H9 (cell line): ENCODE measurements around the gene MRPL2. TPM values are rescaled to one million over a fixed set of nuclear protein-coding genes. Genes with fewer than 3 reads are reported as not detected.
A peak's percentile ranks its signal among the peaks of the same experiment; 100 is the strongest.

ENCODE experiments used
- DNase-seq: peaks from one replicate; pipeline ENCODE4 v3.0.0-alpha.2; 2017
- H2AFZ ChIP-seq: one replicate; pipeline ENCODE4 v1.6.1; 2013; ENCODE audit warnings: mild to moderate bottlenecking, low read length, control low read depth, moderate library complexity
- H2AK5ac ChIP-seq: 2 replicates; pipeline ENCODE4 v1.6.1; 2013; ENCODE audit warnings: low read length, control low read depth, mixed read lengths; ENCODE audit not compliant: insufficient read length
- H2BK120ac ChIP-seq: one replicate; pipeline ENCODE4 v1.6.1; 2013; ENCODE audit warnings: low read depth, mild to moderate bottlenecking, low read length, control low read depth, inconsistent platforms; ENCODE audit not compliant: poor library complexity, severe bottlenecking
- H2BK12ac ChIP-seq: 2 replicates; pipeline ENCODE4 v1.6.1; 2013; ENCODE audit warnings: low read length, control low read depth, mixed read lengths, low read depth; ENCODE audit not compliant: insufficient read length
- H2BK15ac ChIP-seq: 2 replicates; pipeline ENCODE4 v1.6.1; 2013; ENCODE audit warnings: low read depth, low read length, control low read depth
- H2BK20ac ChIP-seq: one replicate; pipeline ENCODE4 v1.6.1; 2013; ENCODE audit warnings: low read depth, mild to moderate bottlenecking, low read length, control low read depth, inconsistent platforms; ENCODE audit not compliant: poor library complexity, severe bottlenecking
- H2BK5ac ChIP-seq: 2 replicates; pipeline ENCODE4 v1.6.1; 2013; ENCODE audit warnings: low read length, control low read depth, mixed read lengths; ENCODE audit not compliant: insufficient read length
- H3K14ac ChIP-seq: 2 replicates; pipeline ENCODE4 v1.6.1; 2013; ENCODE audit warnings: low read length, control low read depth; ENCODE audit not compliant: insufficient read depth
- H3K18ac ChIP-seq: 2 replicates; pipeline ENCODE4 v1.6.1; 2013; ENCODE audit warnings: low read depth, mild to moderate bottlenecking, mixed read lengths, low read length, control low read depth; ENCODE audit not compliant: insufficient read length
- H3K23ac ChIP-seq: 2 replicates; pipeline ENCODE4 v1.6.1; 2013; ENCODE audit warnings: low read length, control low read depth, mixed read lengths, low read depth; ENCODE audit not compliant: insufficient read length
- H3K23me2 ChIP-seq: 2 replicates; pipeline ENCODE4 v1.6.1; 2013; ENCODE audit warnings: low read depth, mild to moderate bottlenecking, mixed read lengths, low read length, control low read depth; ENCODE audit not compliant: insufficient read length, poor library complexity, severe bottlenecking
- H3K27ac ChIP-seq: 2 replicates; pipeline ENCODE4 v1.5.1; 2013; ENCODE audit warnings: low read length, control low read depth, mixed read lengths, low read depth; ENCODE audit not compliant: insufficient read length
- H3K27me3 ChIP-seq: 2 replicates; pipeline ENCODE4 v1.6.1; 2013; ENCODE audit warnings: low read length, control low read depth, inconsistent platforms; ENCODE audit not compliant: insufficient read depth
- H3K4ac ChIP-seq: 2 replicates; pipeline ENCODE4 v1.6.1; 2013; ENCODE audit warnings: low read depth, mild to moderate bottlenecking, control low read depth, inconsistent platforms, low read length, moderate library complexity
- H3K4me1 ChIP-seq: 2 replicates; pipeline ENCODE4 v1.6.1; 2013; ENCODE audit warnings: low read length, control low read depth, inconsistent platforms; ENCODE audit not compliant: insufficient read depth
- H3K4me2 ChIP-seq: 2 replicates; pipeline ENCODE4 v1.6.1; 2013; ENCODE audit warnings: low read length, control low read depth, mixed read lengths; ENCODE audit not compliant: insufficient read length, insufficient read depth
- H3K56ac ChIP-seq: 2 replicates; pipeline ENCODE4 v1.6.1; 2013; ENCODE audit warnings: low read depth, mild to moderate bottlenecking, mixed read lengths, low read length, control low read depth; ENCODE audit not compliant: insufficient read length
- H3K79me1 ChIP-seq: 2 replicates; pipeline ENCODE4 v1.6.1; 2013; ENCODE audit warnings: low read depth, mild to moderate bottlenecking, moderate library complexity, low read length, control low read depth, inconsistent platforms; ENCODE audit not compliant: insufficient read depth, poor library complexity, severe bottlenecking
- H3K79me2 ChIP-seq: 2 replicates; pipeline ENCODE4 v1.6.1; 2013; ENCODE audit warnings: low read length, control low read depth, inconsistent platforms; ENCODE audit not compliant: insufficient read depth
- H3K9ac ChIP-seq: 2 replicates; pipeline ENCODE4 v1.6.1; 2013; ENCODE audit warnings: low read length, control low read depth, mixed read lengths; ENCODE audit not compliant: insufficient read length; ENCODE audit errors: extremely low read depth
- H3K9me3 ChIP-seq: one replicate; pipeline ENCODE4 v1.6.1; 2013; ENCODE audit warnings: low read depth, low read length, inconsistent platforms; ENCODE audit not compliant: control insufficient read depth
- H3T11ph ChIP-seq: one replicate; pipeline ENCODE4 v1.6.1; 2013; ENCODE audit warnings: mild to moderate bottlenecking, low read length, control low read depth, inconsistent platforms
- H4K20me1 ChIP-seq: one replicate; pipeline ENCODE4 v1.6.1; 2013; ENCODE audit not compliant: control insufficient read depth, insufficient read length, insufficient read depth
- H4K5ac ChIP-seq: 2 replicates; pipeline ENCODE4 v1.6.1; 2013; ENCODE audit warnings: low read depth, mild to moderate bottlenecking, mixed read lengths, low read length, control low read depth; ENCODE audit not compliant: insufficient read length
- H4K8ac ChIP-seq: replicated peaks from 2 replicates; pipeline ENCODE4 v1.6.1; 2013; ENCODE audit warnings: low read length, control low read depth, mixed read lengths, low read depth; ENCODE audit not compliant: insufficient read length
- H4K91ac ChIP-seq: 2 replicates; pipeline ENCODE4 v1.6.1; 2013; ENCODE audit warnings: low read depth, mild to moderate bottlenecking, moderate library complexity, mixed read lengths, low read length, control low read depth; ENCODE audit not compliant: insufficient read length
- H3K27ac Mint-ChIP-seq, 3 experiments: 2 replicates in 2 of 3; 3 replicates in 1 of 3; pipeline ENCODE4 v1.8.0; 2020 to 2021; ENCODE audit warnings: mixed read lengths in 3 of 3, mild to moderate bottlenecking in 1 of 3, moderate library complexity in 1 of 3
- H3K27me3 Mint-ChIP-seq: 2 replicates; pipeline ENCODE4 v1.8.0; 2021; ENCODE audit warnings: low read depth, mild to moderate bottlenecking, moderate library complexity, mixed read lengths
- H3K36me3 Mint-ChIP-seq, 3 experiments: 2 replicates in 2 of 3; 3 replicates in 1 of 3; pipeline ENCODE4 v1.8.0; 2020 to 2021; ENCODE audit warnings: low read depth in 3 of 3, mixed read lengths in 3 of 3; ENCODE audit not compliant: insufficient read depth in 1 of 3
- H3K4me1 Mint-ChIP-seq, 2 experiments: 2 replicates each; pipeline ENCODE4 v1.8.0; 2020; ENCODE audit warnings: mixed read lengths in 2 of 2
- H3K4me3 Mint-ChIP-seq, 2 experiments: 2 replicates in 1 of 2; 3 replicates in 1 of 2; pipeline ENCODE4 v1.8.0; 2020 to 2021; ENCODE audit warnings: mild to moderate bottlenecking in 2 of 2, mixed read lengths in 2 of 2, moderate library complexity in 1 of 2
- H3K9me3 Mint-ChIP-seq, 2 experiments: 2 replicates in 1 of 2; 3 replicates in 1 of 2; pipeline ENCODE4 v1.8.0; 2020; ENCODE audit warnings: mild to moderate bottlenecking in 2 of 2, mixed read lengths in 2 of 2, moderate library complexity in 1 of 2
- CTCF ChIP-seq: fragments of 200-600 bp; sonication (generic); conservative IDR thresholded peaks from 3 replicates; pipeline ENCODE4 v1.8.0; 2021; ENCODE audit warnings: antibody characterized with exemption, mild to moderate bottlenecking
- WGBS: extraction: QIAGEN DNeasy Blood & Tissue Kit; methylation state at CpG from one replicate; pipeline ENCODE4 v1.1.7; 2013; ENCODE audit warnings: missing lambda C conversion rate, low lambda C conversion rate, mixed read lengths; ENCODE audit not compliant: insufficient read length; ENCODE audit errors: extremely low coverage; 5-methylcytosine and 5-hydroxymethylcytosine counted together
- total RNA-seq: library from RNA; stranded (reverse); gene quantifications from 2 replicates; pipeline ENCODE4 v1.2.1, GENCODE V29; 2021

The MRPL2 gene
- total RNA-seq, 1 experiment from 2014 or later = 74.4 TPM

DNA sequence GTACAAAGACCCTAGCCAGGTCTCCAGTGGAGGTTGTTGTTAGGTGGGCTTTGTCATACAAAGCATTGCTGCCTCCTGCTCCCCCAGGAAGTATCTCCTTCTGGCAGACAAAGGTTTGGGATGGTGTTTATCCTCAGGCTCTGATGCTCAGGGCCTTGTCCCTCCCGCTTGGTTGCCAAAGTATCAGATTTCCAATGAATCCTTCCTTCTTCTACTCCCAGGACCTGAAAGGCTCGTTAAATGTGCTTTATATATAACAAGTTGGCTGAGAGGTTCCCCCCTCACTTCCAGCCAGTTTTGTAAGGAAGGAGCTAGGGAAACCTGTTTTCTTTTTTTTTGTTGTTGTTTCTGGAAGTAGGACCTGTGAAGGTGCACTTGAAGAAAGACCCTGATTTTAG is 31.3 kb upstream of the MRPL2 start:
- Histone ChIP-seq H3K9me3 (no peaks in the 10 kb centered on the region), H2BK20ac (no peak overlapping the region), H2BK120ac (no peak overlapping the region), H3K56ac (no peak overlapping the region), H3K79me2 (peaks cover 22% of the 10 kb centered on the region; the same call in 1 of the 2 replicates), H3K23ac (no peak overlapping the region), H2AFZ (no peak overlapping the region), H3K4me1 (peaks cover 26% of the 10 kb centered on the region), H4K91ac (no peak overlapping the region), H3K9ac (no peak overlapping the region), H3T11ph (no peak overlapping the region), H2BK5ac (no peak overlapping the region), H4K20me1 (no peaks in the 10 kb centered on the region), H3K79me1 (no peaks in the 10 kb centered on the region), H3K18ac (peak overlapping the region; percentile 56), H3K4me2 (peak overlapping the region; percentile 32), H3K14ac (no peak overlapping the region; the same call in 1 of the 2 replicates), H4K8ac (no peak overlapping the region), H2BK15ac (no peak overlapping the region), H2BK12ac (peak overlapping the region; percentile 5), H2AK5ac (no peak overlapping the region), H3K27ac (peak overlapping the region; percentile 11), H3K23me2 (peaks cover 3% of the 10 kb centered on the region), H3K4ac (no peak overlapping the region), H3K27me3 (no peaks in the 10 kb centered on the region), H4K5ac (no peak overlapping the region)
- no peaks in the 10 kb centered on the region for H3K9me3 Mint-ChIP-seq
- no peaks in the 10 kb centered on the region for H3K27me3 Mint-ChIP-seq
- H3K4me3 Mint-ChIP-seq = peak overlapping the region; percentile 46 to 75
- peak; percentile 65 for DNase-seq
- peak overlapping the region; percentile 87 to 99 (median 97) for H3K27ac Mint-ChIP-seq
- peaks cover 70 to 76% of the 10 kb centered on the region in 2 experiments for H3K4me1 Mint-ChIP-seq
- H3K36me3 Mint-ChIP-seq = peaks cover 0 to 2% (median 0%) of the 10 kb centered on the region in 3 experiments; a peak in 1 of 7 replicates
- WGBS = no CpG with 5 or more reads among the region's 2 CpGs
- no peak for TF ChIP-seq CTCF
